GM19025 (cell line): Measurements from ENCODE around the gene PPL.

Experiments
- ATAC-seq: cut with Tn5 transposase; IDR thresholded peaks from one replicate; pipeline ENCODE4 v1.9.1; 2021; ENCODE audit warnings: mild to moderate bottlenecking, low read depth, moderate library complexity; ENCODE audit not compliant: unreplicated experiment

Gene PPL

DNA sequence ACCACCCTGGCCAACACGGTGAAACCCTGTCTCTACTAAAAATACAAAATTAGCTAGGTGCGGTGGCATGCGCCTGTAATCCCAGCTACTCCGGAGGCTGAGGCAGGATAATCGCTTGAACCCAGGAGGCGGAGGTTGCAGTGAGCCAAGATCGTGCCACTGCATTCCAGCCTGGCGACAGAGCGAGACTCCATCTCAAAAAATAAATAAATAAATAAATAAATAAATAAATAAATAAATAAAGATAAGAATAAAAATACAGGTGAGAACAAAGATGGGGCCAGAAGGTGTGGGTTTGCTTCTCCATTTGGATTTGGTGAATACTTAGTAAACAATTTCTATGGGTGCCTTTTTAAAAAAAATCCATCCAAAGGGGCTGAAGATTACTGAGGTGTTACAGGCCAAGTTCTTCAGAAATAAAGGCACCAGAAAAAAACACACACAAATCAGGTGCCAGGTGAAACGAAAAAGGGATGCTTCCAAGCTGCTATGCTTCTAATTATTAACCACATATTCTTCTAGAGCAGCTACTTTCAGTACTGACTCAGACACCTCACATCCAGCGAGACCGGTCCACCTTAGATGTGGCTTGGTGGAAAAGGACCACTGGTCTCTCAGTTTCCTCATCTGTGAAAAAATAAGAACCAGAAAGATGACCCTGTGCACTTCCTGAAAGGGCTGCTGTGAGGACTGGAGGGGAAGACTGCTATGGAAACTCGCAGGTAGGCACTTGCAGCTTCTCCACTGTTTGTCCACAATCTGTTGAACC is 99.0 kb downstream of the PPL start:
- ATAC-seq = no peak

DNA sequence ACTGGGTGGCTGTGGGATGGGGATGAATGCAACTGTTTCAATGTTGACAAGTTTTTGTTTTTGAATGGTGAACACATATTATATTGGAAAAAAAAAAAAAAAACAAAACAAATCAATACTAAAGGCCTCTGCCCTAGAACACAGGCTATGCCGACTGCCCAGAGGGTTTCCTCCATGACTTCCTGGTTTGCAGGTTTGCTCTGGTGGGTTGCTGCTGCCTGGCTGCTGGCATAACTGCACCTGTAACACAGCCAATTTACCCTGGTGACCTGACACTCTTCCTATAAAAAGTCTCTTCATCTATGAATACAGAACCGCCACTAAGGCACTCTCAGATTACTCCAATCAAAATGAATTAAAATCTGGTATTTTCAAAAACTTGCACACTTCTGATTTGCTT is 100.2 kb downstream of the PPL start:
- ATAC-seq = no peak

DNA sequence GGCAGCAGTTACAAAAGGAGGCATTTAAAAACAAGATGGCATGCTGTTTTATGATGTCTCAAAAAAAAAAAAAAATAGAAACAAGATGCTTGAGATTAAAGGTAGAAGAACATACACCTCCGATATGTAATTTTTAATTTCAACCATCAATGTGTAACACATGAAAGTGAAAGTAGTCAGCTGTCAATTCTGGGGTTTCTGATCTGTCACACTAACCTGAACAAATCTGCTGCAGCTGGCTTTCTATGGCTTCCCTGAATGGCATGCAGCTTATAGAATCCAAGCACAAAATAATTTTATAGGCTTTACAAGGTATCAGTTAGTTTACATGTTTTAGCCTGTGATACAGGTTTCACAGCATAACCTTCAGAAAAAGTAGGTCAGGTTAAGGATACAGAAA is 103.4 kb downstream of the PPL start:
- no peak for ATAC-seq

DNA sequence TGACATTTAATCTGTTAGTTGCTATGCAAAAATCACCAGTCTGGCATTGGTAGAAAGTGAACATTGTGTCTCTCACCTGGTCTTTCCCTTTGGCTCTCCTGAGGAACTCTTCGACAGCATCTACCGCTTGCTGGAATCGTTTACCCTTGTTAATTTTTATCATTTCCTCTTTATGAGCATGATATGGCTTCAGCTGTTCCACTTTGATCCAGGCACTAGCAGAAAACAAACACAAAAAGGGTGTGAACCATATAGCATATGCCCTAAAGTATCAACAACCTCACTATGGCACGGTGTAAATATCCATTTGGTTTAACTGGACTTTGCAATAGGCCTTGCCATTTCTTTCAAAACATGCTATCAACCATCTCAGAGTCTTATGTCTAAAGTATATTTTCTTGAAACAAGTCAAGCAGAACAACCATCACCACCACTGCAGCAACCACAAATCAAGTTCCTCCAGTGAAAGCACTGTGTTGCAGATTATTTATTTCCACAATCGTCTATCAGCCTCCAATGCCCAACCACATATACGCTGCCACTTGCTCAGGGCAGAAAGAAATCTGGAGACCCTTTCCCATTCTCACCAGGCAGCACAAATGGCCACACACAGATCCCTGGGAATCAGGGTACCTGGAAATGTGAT is 104.1 kb downstream of the PPL start:
- ATAC-seq = no peak
